ENCODE measurements around the gene THSD7A. TPM values are rescaled to one million over a fixed set of nuclear protein-coding genes. Genes with fewer than 3 reads are reported as not detected.

THSD7A gene
- total and polyA plus RNA-seq, 2 of the 8 experiments (the other 6 are each of a cell fraction or from before 2014, with no cell fraction given) = 0.44 to 1.2 TPM

DNA sequence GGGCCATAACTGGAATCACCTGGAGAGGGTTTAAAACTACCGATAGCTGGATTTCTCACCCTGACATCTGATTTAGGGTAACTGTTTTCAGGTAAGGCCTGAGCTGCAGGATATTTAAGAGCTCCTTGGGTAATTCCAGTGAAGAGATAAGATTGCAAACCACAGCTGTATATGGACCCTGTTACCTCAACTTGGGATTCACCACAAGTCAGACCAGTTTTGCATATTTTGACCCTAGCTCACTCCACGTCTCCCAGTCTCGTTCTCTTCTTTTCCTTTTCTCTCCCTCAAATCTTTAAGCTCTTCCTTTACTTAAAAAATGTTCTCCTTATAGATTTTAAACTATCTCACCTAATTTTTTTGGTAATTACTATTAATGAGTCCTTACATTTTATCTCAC, 264.4 kb downstream of the THSD7A start:
- Histone ChIP-seq H3K79me1 (ENCODE audit: low read depth, low read length) (no peaks in the 10 kb centered on the region), H3K79me2 (ENCODE audit: control insufficient read depth in 1 of 2, insufficient read depth in 2 of 2, low read length in 2 of 2) (no peaks in the 10 kb centered on the region), H3K4me1 (replicated peaks in 1 of 4; ENCODE audit: control insufficient read depth in 3 of 4, insufficient read depth in 4 of 4, low read length in 3 of 4) (no peaks in the 10 kb centered on the region), H3K14ac (ENCODE audit: insufficient read length) (no peak overlapping the region), H2AK5ac (ENCODE audit: low read depth, low read length) (no peak overlapping the region), H3K56ac (replicated peaks; ENCODE audit: insufficient read length, low read depth, low read length) (no peak overlapping the region), H2BK120ac (replicated peaks; ENCODE audit: low read depth, low read length) (no peak overlapping the region), H3K9ac (replicated peaks in 1 of 4; ENCODE audit: extremely low read depth in 1 of 4, low read depth in 3 of 4, low read length in 3 of 4) (no peak overlapping the region), H3K27me3 (replicated peaks in 1 of 4; ENCODE audit: control insufficient read depth in 3 of 4, extremely low read depth in 1 of 4, insufficient read depth in 3 of 4, low read length in 3 of 4) (no peaks in the 10 kb centered on the region), H2BK15ac (ENCODE audit: low read length) (no peak overlapping the region), H3K27ac (ENCODE audit: low read depth, low read length) (no peak overlapping the region), H4K8ac (ENCODE audit: extremely low read depth, insufficient read depth, low read length) (no peak overlapping the region), H2BK12ac (ENCODE audit: low read depth, low read length) (no peak overlapping the region), H3K4ac (replicated peaks; ENCODE audit: insufficient read length, low read depth, low read length) (no peak overlapping the region), H2AFZ (ENCODE audit: low read length) (no peak overlapping the region), H4K20me1 (replicated peaks in 1 of 2; ENCODE audit: control insufficient read depth in 1 of 2, insufficient read depth in 2 of 2, low read length in 2 of 2) (no peaks in the 10 kb centered on the region), H3K36me3 (ENCODE audit: control insufficient read depth in 2 of 4, insufficient read depth in 4 of 4, low read length in 3 of 4) (no peaks in the 10 kb centered on the region), H3K4me3 (ENCODE audit: extremely low read depth in 1 of 4, insufficient read depth in 2 of 4, low read depth in 3 of 4, low read length in 4 of 4) (no peak overlapping the region), H3K23ac (ENCODE audit: insufficient read length) (no peak overlapping the region), H3K4me2 (ENCODE audit: insufficient read depth in 1 of 2, low read depth in 2 of 2, low read length in 2 of 2) (no peak overlapping the region), H4K5ac (ENCODE audit: insufficient read length, low read depth, low read length) (no peak overlapping the region), H3K23me2 (ENCODE audit: low read depth, low read length) (no peaks in the 10 kb centered on the region), H2BK5ac (ENCODE audit: low read depth, low read length) (no peak overlapping the region), H3K18ac (ENCODE audit: extremely low read depth, low read length) (no peak overlapping the region), H4K91ac (replicated peaks; ENCODE audit: insufficient read length, low read length) (no peak overlapping the region), H2BK20ac (ENCODE audit: low read length) (no peak overlapping the region), H3K9me3 (ENCODE audit: insufficient read depth in 2 of 2, low read depth in 1 of 2, low read length in 1 of 2) (no peaks in the 10 kb centered on the region)
- CTCF ChIA-PET (ENCODE audit: partially characterized antibody) = interaction anchor here (1.4 kb wide), 1 partner anchor 29 kb away, joined by 3 read pairs; no protein-coding TSS in a partner anchor
- FAIRE-seq (no peak), DNase-seq (ENCODE audit: low read depth in 1 of 2, low spot score in 2 of 2) (no peak)
- WGBS, 2 experiments (ENCODE audit: extremely low coverage in 1 of 2, insufficient coverage in 1 of 2, insufficient read length in 1 of 2, insufficient replicate concordance in 2 of 2, low coverage in 1 of 2, low lambda C conversion rate in 2 of 2, missing lambda C conversion rate in 1 of 2) = 92% methylated on average over 3 of the region's 3 CpGs; no CpG with 5 or more reads in 1 of the 2 experiments
- POLR2A ChIA-PET (ENCODE audit: partially characterized antibody) = no interaction called here
- TF ChIP-seq SP1 (IDR thresholded peaks at IDR 0.05; ENCODE audit: low read depth, low read length) (no peak), MAFK (IDR thresholded peaks at IDR 0.05; ENCODE audit: low read depth, low read length) (no peak), TEAD4 (IDR thresholded peaks at IDR 0.05; ENCODE audit: low read depth, low read length) (no peak), KDM5A (IDR thresholded peaks at IDR 0.05; ENCODE audit: low read length) (no peak), FOSL1 (IDR thresholded peaks at IDR 0.05; ENCODE audit: insufficient read depth, low read depth, low read length) (no peak), GTF2F1 (IDR thresholded peaks at IDR 0.05; ENCODE audit: borderline replicate concordance, low read depth, low read length) (no peak), EZH2 (IDR thresholded peaks at IDR 0.05; ENCODE audit: low read depth, low read length, severe bottlenecking) (no peak), POLR2A (IDR thresholded peaks at IDR 0.05; ENCODE audit: control extremely low read depth in 1 of 2, low read depth in 2 of 2, low read length in 2 of 2) (no peak), KDM1A (IDR thresholded peaks at IDR 0.05; ENCODE audit: borderline replicate concordance, low read length) (no peak)
- TF ChIP-seq, protein P1, sequence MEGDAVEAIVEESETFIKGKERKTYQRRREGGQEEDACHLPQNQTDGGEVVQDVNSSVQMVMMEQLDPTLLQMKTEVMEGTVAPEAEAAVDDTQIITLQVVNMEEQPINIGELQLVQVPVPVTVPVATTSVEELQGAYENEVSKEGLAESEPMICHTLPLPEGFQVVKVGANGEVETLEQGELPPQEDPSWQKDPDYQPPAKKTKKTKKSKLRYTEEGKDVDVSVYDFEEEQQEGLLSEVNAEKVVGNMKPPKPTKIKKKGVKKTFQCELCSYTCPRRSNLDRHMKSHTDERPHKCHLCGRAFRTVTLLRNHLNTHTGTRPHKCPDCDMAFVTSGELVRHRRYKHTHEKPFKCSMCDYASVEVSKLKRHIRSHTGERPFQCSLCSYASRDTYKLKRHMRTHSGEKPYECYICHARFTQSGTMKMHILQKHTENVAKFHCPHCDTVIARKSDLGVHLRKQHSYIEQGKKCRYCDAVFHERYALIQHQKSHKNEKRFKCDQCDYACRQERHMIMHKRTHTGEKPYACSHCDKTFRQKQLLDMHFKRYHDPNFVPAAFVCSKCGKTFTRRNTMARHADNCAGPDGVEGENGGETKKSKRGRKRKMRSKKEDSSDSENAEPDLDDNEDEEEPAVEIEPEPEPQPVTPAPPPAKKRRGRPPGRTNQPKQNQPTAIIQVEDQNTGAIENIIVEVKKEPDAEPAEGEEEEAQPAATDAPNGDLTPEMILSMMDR (IDR thresholded peaks at IDR 0.05; ENCODE audit: control extremely low read depth in 1 of 3, insufficient read depth in 1 of 3, low read depth in 1 of 3, low read length in 3 of 3) = no peak

Measured in H1 (cell line).